C4-2B (cell line): ENCODE results near the gene CYP3A7.
"Not testable (repeated sequence)": the region's sequence is repeated elsewhere in the genome, so short reads cannot be mapped to it uniquely, and the experiment has no call there.

ENCODE experiments used
- H3K27ac ChIP-seq: fragments of 450-650 bp; 2 replicates; pipeline ENCODE4 v1.5.1; 2017
- CTCF ChIP-seq: fragments of 450-650 bp; conservative IDR thresholded peaks from 2 replicates; pipeline ENCODE4 v1.5.1; 2017; ENCODE audit warnings: mild to moderate bottlenecking
- ZFX ChIP-seq: fragments of 450-650 bp; IDR thresholded peaks from 2 replicates; pipeline ENCODE4 v1.6.1; 2017

CYP3A7 gene

DNA sequence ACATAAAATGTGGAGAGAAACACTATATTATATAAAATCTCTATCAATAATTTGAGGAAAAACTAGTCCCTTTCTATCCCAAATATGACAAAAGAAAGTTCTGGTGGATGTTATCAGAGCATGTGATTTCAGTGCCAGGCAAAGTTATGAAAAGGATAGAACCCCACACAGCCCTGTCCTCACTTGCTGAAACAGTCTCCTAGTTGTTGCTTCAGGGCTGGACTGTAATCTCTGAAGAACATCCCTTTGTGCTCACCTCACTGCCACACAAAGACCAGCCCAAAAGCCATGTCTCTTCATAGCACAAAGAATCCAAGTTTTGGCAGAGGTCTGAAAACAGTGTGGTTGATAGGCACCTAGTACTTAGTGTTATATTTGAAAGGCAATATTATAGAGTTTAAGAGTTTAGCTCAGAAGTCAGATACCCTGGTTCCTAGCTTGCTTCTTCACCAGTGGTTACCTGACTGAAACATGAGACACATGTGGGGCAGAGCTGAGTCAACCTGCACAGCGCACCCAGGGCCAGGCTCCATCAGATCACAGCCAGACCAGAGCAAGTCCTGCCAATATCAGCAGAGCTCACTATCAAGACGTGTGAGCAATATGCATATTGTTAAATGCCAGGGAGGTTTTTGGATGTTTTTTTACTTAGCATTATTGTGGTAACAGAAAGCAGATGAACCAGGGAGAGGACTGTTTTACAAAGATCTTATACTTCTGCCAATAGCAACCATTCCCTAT, 25.0 kb downstream of the CYP3A7 start:
- no peak overlapping the region for H3K27ac ChIP-seq
- no peak for TF ChIP-seq ZFX
- no peak for TF ChIP-seq CTCF

GRCh38 chr7:99709260-99709659, 25.7 kb downstream of the CYP3A7 start:
- no peak overlapping the region for H3K27ac ChIP-seq
- TF ChIP-seq ZFX (no peak), CTCF (no peak)

DNA sequence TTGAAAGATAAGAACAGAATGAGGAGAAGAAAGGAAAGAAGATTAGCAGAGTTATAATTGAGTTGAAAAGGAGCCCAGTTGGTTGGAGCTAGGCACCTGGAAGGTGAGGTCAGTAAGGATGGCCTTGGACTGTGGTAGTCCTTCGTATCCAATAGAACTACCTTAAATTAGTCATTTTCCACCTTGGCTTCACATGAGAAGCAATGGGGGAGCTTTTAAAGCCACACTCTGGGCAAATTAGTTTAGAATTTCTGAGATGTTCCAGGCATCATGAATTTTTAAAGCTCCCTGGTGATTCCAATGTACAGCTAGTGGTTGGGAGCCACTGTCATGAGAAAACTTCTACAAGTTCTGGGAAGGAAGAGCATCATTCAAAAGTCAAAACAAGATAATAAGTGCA, 27.9 kb downstream of the CYP3A7 start:
- H3K27ac ChIP-seq = no peak overlapping the region
- TF ChIP-seq CTCF = no peak
- TF ChIP-seq ZFX = no peak

DNA sequence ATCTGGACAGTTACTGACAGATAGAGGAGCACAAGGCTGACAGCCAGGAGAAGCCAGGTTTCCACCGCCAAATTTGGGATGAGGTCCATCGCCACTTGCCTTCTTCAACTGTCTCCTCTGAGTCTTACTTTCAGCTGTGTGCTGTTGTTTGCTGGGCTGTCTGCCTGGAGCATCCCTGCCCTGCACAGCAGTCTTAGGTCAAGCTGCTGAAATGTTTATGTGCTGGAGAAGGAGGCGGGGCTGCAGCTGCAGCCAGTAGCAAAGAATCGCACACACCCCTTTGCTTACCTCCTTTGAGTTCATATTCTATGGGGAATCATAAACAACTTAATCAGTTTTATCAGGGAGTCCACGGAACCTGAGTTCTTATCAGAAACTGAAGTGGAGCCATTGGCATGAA, 35.0 kb downstream of the CYP3A7 start:
- no peak overlapping the region for H3K27ac ChIP-seq
- TF ChIP-seq CTCF = no peak
- TF ChIP-seq ZFX = no peak

DNA sequence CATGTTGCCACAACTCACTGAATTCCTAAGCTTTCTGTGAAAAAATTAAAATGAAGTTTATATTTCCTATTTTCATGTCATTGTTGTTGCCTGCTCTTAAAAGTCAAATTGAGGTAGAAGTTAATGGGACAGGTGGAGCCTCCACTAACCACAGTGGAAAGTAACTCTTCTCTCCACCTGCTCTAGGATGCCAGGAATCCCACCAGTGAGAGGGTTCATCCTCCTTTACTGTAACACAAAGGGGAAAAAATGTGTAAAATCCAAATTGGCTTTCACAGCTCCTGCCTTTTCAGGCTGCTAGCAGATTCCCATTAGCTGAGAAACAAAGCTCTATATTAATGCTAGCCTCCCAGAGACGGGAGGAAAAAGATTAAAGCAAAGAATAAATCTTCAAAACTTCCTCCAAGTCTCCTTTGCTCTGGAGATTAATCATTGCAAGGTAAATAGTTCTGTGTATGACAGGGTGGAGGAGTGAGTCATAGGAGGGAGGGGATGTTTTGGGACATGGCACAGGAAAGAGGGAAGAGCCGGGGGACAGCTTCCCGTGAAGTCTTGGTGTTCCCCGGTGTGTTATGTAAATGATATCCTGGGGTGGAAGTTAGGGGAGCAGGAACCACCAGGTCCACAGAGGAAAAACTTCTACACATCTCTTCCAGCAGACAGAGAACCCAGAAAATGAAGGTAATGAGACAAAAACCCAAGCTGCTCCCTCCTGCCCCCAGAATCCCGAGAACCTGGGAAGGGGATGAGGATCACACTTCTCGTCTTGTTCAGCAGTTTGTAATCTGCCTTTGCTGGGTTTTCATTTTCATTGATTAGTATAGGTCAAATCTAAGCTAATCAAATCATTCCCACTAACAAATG, 35.9 kb downstream of the CYP3A7 start:
- not testable (repeated sequence) for H3K27ac ChIP-seq

DNA sequence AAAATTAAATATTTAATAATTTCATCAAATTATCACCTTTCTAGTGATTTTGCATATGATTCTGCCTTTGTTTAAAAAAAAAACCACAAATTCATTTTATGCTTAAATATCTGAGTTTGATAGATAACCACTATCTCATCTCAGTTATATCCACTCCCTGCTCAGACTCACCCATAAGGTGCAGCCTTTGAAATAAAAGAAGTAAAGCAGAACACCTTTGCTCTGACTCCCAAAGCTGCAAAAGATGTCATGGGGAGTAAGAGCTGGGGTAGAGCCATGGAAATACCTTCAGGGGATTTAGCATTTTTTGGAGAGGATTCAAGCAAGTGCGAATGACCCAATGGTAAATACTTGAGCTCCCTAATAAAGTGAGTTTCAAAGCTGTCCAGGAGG, 40.1 kb downstream of the CYP3A7 start:
- TF ChIP-seq ZFX = no peak
- no peak for TF ChIP-seq CTCF
- H3K27ac ChIP-seq = no peak overlapping the region

DNA sequence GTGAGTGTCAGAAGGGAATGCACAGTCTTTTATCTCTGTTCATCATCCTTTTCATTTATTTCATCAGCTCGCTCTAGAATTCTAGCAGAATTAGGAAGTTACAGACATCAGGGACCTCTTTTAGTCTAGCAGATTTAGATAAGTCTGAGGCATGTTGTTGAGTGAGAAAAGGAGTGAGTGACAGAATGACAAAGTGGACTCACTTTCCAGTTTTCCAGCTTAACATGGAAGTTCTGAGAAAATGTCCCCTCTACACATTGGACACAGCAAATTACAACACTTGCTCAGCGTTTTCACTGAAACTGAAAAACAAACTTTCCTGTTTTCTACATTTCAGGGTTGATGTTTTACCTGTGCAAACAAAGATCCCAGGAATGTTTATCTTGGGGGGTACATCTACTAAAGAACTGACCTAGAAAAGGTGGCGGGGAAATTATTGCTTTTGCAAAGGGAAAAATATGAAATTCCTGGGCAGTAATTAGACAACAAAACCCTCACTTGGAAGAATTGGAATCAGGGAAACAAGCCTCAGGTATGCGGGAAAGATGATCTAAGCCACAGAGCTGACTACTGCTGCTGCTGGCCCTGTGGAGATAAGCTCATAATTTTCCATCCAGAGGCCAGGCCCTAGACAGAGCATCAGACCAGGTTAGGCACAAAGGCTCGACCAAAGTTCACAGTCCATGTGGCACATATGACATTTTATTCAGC, 40.6 kb downstream of the CYP3A7 start:
- TF ChIP-seq CTCF = no peak
- no peak for TF ChIP-seq ZFX
- H3K27ac ChIP-seq = no peak overlapping the region
